ENCODE results near the gene SRL.

- TF ChIP-seq POLR2AphosphoS5 (IDR thresholded peaks at IDR 0.05; ENCODE audit: borderline replicate concordance, low read depth, low read length) (no peak), EZH2 (IDR thresholded peaks at IDR 0.05) (no peak)
Observed at GRCh38 chr16:4140652-4141051, 101.2 kb downstream of the SRL start.
